GM19463 (cell line): Measurements from ENCODE around the gene SLC52A3.
"Not testable (repeated sequence)": the region's sequence is repeated elsewhere in the genome, so short reads cannot be mapped to it uniquely, and the experiment has no call there.

Experiments
- ATAC-seq: cut with Tn5 transposase; IDR thresholded peaks from one replicate; pipeline ENCODE4 v1.9.1; 2021; ENCODE audit warnings: mild to moderate bottlenecking, moderate library complexity; ENCODE audit not compliant: unreplicated experiment

Gene SLC52A3

GRCh38 chr20:730005-730404, 38.3 kb downstream of the SLC52A3 start:
- no peak for ATAC-seq

DNA sequence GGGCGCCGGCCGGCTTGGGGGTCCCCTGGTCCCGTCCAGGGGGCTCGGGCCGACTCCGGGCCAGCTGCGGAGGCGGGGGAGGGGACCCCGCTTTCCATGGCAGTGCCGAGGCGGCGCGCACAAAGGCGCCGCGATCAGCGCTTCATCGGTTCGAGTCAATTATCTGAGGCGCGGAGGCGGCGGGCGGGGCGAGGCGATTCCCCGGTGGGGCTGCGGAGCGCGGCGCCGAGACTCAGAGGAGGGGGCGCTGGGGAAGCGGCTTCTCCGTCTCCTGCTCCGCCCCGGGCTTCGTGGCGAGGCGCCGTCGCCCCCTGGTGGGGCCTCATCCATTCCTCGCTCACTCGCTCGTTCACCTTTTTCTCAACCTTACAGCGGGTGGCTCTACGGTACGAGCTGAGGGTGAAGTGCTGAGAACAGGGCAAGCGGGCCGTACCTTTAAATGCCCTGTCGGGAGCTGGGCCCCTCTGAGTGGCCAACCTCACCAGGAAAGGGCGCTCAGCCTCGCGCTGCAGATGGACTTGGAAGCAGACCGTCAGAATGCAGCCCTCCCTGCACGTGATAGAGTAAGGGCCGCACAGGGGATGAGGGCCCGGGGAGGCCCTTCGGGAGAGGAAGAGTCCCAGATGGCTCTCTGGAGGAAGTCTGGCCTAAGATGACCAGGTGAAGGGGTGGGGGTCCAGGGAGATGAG, 39.9 kb downstream of the SLC52A3 start:
- no peak for ATAC-seq

GRCh38 chr20:726160-726559, 42.1 kb downstream of the SLC52A3 start:
- ATAC-seq = no peak

DNA sequence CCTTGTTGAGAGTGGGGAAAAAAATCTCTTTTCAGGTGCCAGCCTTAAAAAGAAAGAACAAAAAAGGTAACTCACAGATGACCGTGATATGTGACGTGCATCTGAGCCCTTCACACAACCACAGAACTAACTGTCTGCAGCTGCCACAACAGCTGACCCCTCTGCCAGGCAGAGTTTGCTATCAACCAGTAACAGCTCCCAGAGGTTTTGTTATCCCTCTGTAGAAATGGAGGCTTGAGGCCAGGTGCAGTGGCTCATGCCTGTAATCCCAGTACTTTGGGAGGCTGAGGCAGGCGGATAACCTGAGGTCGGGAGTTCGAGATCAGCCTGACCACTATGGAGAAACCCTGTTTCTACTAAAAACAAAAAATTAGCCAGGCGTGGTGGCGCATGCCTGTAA, 42.8 kb downstream of the SLC52A3 start:
- no peak for ATAC-seq

GRCh38 chr20:724797-725196, 43.5 kb downstream of the SLC52A3 start:
- ATAC-seq = not testable (repeated sequence)

- ATAC-seq = no peak
These were observed 44.5 kb downstream of the SLC52A3 start for GRCh38 chr20:723756-724155.

GRCh38 chr20:722822-723644, 45.3 kb downstream of the SLC52A3 start:
- ATAC-seq = no peak

DNA sequence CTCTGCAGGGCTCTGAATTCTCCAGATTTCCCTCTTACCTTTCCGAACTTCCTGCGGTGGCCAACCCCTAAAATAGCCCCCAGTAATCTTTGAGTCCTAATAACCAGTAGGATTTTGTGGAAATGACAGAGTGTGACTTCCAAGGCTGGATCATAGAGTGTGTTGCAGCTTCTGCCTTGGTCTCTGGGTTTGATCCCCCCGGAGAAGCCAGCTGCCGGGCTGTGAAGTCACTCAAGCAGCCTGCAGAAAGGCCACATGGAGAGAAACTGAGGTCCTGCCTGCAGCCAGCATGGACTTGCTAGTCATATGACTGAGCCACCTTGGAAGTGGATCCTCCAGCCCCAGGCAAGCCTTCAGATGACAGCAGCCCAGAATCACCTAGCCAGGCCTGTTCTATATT, 46.4 kb downstream of the SLC52A3 start:
- ATAC-seq = no peak

DNA sequence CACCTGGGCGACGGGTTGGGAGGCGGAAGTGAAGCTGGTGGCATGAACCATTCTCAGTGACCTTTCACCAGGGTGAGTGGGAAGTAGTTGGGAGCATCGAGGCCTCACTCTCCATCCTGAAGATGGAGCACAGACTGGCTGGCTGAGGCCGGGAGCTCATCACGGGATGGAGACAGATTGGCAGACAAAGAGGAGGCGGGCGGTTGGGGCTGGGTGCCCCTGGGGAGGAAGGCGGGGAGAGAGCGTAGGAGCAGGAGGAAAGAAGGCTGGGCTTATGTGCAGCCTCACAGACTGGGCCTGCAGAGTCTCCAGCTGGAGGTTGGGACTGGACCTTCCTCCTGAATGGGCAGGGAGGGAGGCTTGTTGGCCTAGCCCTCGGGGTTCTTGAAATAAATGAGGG, 48.5 kb downstream of the SLC52A3 start:
- ATAC-seq = no peak

DNA sequence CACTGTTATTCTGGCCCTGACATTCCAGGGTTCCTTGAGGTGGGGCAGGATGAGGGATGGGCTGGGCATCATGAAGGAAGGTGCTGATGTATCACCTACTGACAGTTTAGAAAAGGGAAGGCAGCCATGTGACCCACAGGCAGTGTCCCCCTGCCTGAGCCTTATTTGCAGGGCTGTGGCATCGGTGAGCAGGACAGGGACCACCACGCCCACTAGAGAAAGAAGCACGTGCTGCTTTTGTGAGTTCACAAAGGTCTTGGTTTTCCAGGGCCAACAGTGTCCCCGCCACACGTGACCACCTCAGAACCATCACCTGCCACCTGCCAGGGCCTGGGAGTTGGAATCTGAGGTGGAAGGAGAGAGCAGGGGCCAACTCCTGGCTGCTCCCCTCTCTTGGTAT, 49.2 kb downstream of the SLC52A3 start:
- ATAC-seq = no peak

DNA sequence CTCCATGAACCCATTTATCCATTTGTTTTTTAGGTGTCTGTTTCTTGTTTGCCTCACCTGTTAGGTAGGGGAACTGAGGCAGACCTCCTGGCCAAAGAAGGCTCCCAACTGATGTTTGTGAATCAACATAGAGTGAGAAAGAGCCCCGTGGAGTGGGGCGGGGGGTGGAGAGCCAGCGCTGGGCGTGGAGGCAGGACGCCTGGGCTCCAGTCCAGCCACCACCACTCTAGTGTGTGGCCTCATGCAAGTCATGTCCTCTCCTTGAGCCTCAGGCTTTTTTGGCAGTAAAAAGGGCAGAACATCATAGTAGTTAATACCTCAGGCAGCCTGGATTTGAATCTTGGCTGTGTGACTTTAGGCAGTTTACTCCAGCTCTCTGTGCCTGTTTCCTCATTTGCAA, 50.5 kb downstream of the SLC52A3 start:
- no peak for ATAC-seq

- no peak for ATAC-seq
These were observed 51.0 kb downstream of the SLC52A3 start for GRCh38 chr20:717271-717670.

DNA sequence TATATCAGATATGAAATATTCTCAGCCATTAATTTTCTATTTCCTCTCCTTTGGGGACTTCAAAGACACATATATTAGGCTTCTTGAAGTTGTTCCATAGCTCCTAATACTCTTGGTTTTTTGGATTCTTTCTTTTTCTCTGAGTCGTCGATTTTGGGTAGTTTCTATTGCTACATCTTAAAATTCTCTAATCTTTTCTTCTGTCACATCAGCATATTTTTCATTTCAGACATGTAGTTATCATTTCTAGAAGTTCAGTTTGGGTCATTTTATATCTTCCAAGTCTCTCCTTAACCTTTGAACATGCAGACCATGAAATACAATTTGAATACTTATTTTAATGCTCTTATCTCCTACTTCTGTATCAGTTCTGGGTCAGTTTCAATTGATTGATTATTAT, 53.8 kb downstream of the SLC52A3 start:
- no peak for ATAC-seq

DNA sequence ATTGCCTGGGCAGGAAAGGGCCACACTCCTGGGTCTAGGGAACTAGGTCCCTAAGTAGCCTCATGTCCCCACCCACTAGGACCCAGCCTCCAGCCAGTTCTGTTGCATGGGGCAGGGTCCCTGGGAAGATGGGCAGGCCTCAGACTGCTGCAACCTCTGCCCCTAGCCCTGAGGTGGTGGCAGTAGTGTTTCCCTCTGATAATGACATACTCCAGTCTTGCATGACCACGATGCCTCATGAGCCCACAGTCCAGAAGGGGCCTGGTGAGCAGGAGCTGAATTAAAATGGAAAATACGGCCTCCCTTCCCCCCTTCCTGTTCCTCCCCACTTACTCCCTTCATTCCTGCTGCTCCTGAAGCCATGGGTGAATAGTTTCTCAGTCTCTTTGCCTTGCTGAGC, 56.7 kb downstream of the SLC52A3 start:
- no peak for ATAC-seq

DNA sequence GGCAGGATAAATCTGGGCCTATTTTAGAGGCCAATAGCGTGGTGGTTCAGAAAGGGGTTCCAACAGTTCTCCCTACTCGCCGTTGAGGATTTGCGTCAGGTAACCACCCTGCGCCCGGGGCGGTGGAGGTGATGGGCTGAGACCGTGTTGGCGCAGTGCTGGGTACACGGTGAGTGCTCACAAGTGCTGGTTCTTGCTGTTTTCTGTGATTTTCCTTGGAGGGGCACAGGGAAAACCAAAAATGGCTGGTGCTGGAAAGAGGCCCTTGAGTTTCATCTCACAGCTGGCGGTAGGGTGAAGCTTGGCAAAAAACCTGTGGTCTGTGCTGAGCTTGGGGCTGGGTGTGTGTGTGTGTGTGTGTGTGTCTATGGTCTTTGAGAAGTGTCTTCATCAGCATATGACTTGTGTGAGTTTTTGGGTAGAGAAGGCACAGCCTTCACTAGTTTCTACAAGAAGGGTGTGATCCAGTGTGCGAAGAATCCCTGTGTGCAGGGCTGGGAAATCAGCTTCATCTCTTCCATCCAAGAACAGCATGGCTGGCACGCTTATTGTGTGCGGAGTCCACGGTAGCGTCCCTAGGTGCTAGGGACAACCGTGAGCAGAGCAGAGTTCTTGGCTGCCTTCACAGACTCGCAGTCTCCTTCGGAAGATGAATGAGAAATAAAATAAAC, 57.4 kb downstream of the SLC52A3 start:
- ATAC-seq = no peak
